GM21367 (cell line): Measurements from ENCODE around the gene KIDINS220.
"Not testable (repeated sequence)": the region's sequence is repeated elsewhere in the genome, so short reads cannot be mapped to it uniquely, and the experiment has no call there.

Source experiments
- ATAC-seq: cut with Tn5 transposase; IDR thresholded peaks from one replicate; pipeline ENCODE4 v1.9.1; 2021; ENCODE audit not compliant: unreplicated experiment

KIDINS220 gene

GRCh38 chr2:8756716-8757115 is 80.7 kb downstream of the KIDINS220 start:
- no peak for ATAC-seq

- ATAC-seq: no peak
Measured at GRCh38 chr2:8756230-8756629, 81.2 kb downstream of the KIDINS220 start.

- no peak for ATAC-seq
Measured at GRCh38 chr2:8754106-8754776, 83.2 kb downstream of the KIDINS220 start.

DNA sequence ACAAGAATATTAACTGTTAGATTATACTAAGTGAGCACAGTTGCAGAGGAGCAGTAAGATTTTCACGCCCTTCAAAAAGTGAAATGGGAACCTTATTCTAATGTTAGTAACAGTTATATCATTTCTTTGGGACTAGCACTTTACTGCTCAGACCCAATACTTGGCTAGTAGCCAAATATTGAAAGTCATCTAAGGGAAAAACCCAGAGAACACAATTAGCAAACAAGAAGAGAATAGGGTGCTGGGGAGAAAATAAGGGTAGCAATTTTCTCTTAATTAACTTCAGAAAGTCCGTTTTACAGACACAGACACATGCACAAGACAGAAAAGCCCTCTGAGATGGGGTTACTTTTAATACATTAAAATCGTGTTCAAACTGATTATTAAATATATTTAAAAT is 83.8 kb downstream of the KIDINS220 start:
- no peak for ATAC-seq

- no peak for ATAC-seq
Measured at GRCh38 chr2:8752385-8752784, 85.0 kb downstream of the KIDINS220 start.

- ATAC-seq: no peak
Measured at GRCh38 chr2:8750221-8750620, 87.2 kb downstream of the KIDINS220 start.

DNA sequence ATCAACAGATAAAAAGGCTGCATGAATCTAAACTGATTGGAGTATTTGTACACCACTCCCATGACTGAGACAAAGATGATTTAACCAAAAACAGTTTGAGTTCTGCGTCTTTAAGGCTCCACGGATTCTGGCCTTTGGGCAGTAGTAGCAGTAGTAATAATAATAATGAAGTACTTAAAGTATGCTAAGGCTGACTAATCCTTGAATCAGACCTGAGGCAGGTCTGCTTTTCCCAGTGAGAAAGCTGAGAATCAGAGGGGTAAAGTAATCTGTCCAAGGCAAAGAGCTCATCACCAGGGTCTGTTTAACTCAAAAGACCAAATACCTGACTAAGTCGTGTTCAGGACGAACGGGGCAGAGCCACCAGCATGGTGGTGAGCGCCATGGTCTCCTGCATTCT is 94.2 kb downstream of the KIDINS220 start:
- no peak for ATAC-seq

GRCh38 chr2:8740136-8740535 is 97.3 kb downstream of the KIDINS220 start:
- ATAC-seq: no peak

DNA sequence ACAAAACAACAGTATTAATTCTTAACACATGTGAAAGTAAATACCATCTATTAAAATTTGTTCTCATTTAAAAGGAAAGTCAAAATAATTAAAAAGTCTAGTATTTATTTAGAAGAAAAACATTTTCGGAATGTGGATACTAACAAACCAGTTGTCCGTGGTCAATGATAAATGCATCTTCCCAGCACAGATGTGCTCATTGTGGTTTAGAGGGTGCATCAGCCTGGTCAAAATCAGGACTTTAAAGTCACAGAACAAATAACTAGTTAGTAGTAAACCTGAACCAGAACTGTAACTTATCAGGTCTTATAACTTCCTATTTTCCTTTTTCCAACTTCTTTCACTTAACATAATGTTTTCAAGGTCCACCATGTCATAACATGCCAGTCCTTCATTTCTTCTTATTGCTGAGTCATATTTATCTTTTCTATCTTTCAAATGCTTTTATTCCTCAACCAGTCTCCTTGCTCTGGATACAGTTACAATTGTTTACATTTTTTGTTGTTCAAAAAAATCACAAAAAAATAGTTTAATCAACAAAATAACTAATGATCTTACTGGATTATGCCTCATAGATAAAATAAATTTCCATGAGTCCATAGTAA is 99.7 kb downstream of the KIDINS220 start:
- ATAC-seq: no peak

- ATAC-seq: no peak
Measured at GRCh38 chr2:8732601-8733000, 104.8 kb downstream of the KIDINS220 start.

GRCh38 chr2:8729939-8730338 is 107.5 kb downstream of the KIDINS220 start:
- ATAC-seq: no peak

- ATAC-seq: not testable (repeated sequence)
Measured at GRCh38 chr2:8729101-8729500, 108.3 kb downstream of the KIDINS220 start.

DNA sequence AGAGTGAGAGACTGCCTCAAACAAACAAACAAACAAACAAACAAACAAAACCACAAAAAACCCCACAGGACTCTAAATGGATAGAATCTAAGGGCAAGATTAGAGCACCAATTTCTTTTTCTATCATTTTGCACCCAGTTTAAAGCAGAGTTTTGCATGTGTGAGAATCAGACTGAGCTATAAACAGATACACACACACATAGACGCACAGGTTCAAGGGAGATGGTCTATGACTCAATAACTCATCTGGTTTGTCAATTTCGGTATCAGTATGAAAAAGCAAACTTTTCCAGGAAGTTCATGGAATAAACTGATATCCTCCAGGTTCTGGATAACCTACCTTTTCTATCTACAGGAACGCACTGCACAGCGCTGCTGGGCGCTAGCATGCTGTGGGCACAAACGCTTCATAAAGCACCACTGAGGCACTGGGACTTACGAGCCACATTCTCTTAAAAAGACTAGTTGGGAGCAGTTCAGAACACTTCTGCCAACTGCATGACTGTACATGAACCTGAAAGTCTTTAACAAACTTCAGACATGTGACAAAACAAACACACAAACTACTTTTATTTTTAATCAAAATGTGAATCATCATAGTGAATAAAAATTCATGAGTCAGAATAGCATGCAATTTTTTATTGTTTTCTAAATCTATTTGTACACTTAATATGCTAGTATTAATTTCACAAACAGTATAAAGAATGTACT is 109.0 kb downstream of the KIDINS220 start:
- no peak for ATAC-seq

DNA sequence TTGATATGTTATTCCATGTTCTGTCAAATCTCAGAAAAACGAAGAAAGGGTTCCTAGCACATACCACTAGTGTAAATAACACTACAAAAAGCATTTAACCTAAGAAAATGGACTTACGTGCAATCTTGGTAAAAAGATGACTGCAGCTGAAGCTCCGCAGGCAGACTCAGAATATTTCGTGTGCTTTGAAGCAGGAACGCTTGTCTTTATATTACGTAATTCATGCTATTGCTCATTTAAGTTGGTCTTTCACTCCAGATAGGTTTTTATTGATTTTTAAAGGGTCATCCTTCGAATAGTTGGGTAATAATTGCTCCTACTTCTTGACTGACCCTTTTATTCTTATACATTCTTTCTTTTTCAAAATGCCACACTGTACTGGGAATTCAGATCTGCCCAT is 111.6 kb downstream of the KIDINS220 start:
- ATAC-seq: no peak

- no peak for ATAC-seq
Measured at GRCh38 chr2:8722986-8723385, 114.4 kb downstream of the KIDINS220 start.

DNA sequence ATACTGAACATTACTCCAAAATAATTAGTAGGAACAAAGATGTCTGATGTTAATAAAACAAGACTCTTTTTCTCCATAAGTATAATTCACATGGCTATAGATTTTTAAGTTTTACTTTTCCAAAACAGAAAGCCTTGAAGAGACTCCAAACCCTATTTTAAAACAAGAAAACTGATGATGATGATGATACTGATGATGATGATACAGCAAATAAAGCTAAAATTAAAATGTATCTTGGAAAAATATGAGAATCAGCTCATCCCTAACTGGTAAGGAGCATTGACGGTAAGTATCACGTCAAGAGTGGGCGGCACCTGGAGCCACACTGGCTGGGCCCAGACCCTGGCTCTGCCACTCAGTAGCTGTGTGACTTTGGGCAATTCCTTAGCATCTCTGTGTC is 116.0 kb downstream of the KIDINS220 start:
- no peak for ATAC-seq

- ATAC-seq: no peak
Measured at GRCh38 chr2:8720741-8721140, 116.7 kb downstream of the KIDINS220 start.

DNA sequence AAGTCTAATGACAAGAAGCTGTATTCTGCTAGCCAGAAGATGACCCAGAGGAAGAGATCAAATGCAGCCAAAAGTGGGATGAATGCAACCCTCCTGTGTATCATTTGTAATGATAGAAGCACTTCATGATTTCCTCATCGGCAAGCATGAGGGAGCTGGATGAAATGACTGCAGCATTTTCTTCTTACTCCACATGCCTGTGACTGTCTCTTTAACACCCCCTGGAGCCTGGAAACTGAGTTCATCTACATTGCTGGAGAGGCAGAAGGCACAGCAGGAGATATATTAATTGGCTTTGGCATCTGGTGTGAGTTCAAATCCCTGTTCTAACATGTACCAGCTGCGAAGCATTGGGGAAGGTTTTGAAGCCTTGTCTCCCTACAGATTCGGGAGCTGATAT is 117.9 kb downstream of the KIDINS220 start:
- no peak for ATAC-seq

DNA sequence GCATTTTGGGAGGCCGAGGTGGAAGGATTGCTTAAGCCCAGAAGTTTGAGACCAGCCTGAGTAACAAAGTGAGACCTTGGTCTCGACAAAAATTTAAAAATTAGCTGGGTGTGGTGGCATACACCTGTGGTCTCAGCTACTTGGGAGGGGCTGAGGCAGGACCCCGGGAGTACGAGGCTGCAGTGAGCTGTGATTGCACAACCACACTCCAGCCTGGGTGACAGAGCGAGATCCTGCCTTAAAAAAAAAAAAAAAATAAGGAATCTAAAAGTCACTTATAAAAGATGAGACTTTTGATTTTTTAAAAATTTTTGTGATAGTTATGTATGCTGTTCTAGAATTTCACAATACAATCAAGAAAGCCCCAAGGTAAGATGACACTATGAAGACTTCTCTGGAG is 122.4 kb downstream of the KIDINS220 start:
- no peak for ATAC-seq

- ATAC-seq: no peak
Measured at GRCh38 chr2:8714283-8714682, 123.1 kb downstream of the KIDINS220 start.

DNA sequence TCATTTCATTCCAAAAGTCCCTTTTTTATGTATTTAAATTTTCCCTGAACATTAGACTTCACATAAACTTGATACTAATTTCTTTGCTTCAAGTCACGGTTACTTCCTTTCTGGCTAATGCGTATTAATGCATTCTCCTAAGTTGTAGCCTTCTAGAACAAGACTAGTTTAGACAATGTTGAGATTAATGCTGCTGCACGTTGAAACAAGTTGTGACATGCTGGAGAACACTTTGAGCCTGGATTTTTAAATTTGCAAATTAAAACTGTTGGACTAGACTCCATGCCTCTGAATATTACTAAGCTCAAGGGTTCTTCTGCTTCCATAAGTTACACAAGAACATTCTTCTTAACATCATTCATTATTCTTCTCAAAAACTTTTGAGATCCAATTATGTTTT is 126.5 kb downstream of the KIDINS220 start:
- no peak for ATAC-seq

DNA sequence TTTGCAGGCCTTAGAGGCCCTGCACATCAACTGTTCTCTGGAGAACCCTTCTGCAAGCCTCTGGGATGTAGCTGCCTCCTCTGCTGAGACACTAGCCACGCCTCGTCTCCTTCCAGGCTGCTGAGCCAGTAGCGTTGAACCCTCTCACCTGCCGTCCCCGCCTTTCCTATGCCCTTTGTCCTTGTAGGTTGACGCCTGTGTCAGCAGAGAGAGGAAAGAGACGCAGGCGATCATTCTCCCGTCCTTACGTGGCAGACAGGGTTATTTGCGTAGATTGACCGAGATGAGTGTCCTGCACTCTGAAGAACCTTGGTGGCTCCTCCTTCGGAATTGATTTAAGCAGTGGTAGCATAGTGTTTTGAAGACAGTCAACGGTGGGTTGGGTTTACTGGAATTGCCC is 127.8 kb downstream of the KIDINS220 start:
- ATAC-seq: no peak
